Heart left ventricle (tissue), 16 donors: ENCODE measurements around the gene SHMT2. TPM values are rescaled to one million over a fixed set of nuclear protein-coding genes. Genes with fewer than 3 reads are reported as not detected.

Experiments used
- ATAC-seq, 4 donors: fragments of 200-7000 bp; cut with Tn5 transposase; one replicate each; pipeline ENCODE4 v1.9.1; 2020 to 2022; ENCODE audit warnings: moderate library complexity in 4 of 4, mild to moderate bottlenecking in 3 of 4, moderate number of reproducible peaks in 1 of 4
- DNase-seq, 5 donors: peaks; one replicate each; pipeline ENCODE4 v3.0.0-alpha.2; 2020
- H3K27ac ChIP-seq, 12 donors: fragments of 200-600 bp; sonication (generic) in 4 of 12; one replicate each; pipeline versions ENCODE4 v1.5.0 to v1.8.0; 2016 to 2022; ENCODE audit warnings: mild to moderate bottlenecking in 2 of 12
- H3K27me3 ChIP-seq, 9 donors: fragments of 200-600 bp; sonication (generic) in 2 of 9; one replicate each; pipeline versions ENCODE4 v1.5.1 to v1.8.0; 2016 to 2022; ENCODE audit warnings: mild to moderate bottlenecking in 3 of 9
- H3K36me3 ChIP-seq, 9 donors: fragments of 200-600 bp; sonication (generic) in 2 of 9; one replicate each; pipeline versions ENCODE4 v1.5.0 to v1.8.0; 2018 to 2022; ENCODE audit warnings: mild to moderate bottlenecking in 2 of 9
- H3K4me1 ChIP-seq, 12 donors: fragments of 200-600 bp; sonication (generic) in 4 of 12; one replicate each; pipeline versions ENCODE4 v1.5.0 to v1.8.0; 2016 to 2022; ENCODE audit warnings: mild to moderate bottlenecking in 3 of 12
- H3K4me3 ChIP-seq, 12 donors: fragments of 200-600 bp; sonication (generic) in 4 of 12; one replicate each; pipeline versions ENCODE4 v1.5.0 to v1.8.0; 2017 to 2022; ENCODE audit warnings: mild to moderate bottlenecking in 9 of 12, moderate library complexity in 4 of 12
- H3K9me3 ChIP-seq, 12 donors: fragments of 200-600 bp; sonication (generic) in 4 of 12; one replicate each; pipeline versions ENCODE4 v1.5.0 to v1.8.0; 2016 to 2022; ENCODE audit warnings: mild to moderate bottlenecking in 1 of 12
- POLR2A ChIP-seq, 2 donors: fragments of 450-650 bp; IDR thresholded peaks; one replicate each; pipeline ENCODE4 v1.6.1; 2017; ENCODE audit warnings: antibody characterized with exemption in 2 of 2, mild to moderate bottlenecking in 2 of 2, moderate library complexity in 2 of 2
- WGBS, 4 donors: extraction: QIAGEN DNeasy Blood & Tissue Kit in 2 of 4; methylation state at CpG; one replicate each; pipeline versions ENCODE4 v1.1.5 to v1.1.7; 2013 to 2018; 5-methylcytosine and 5-hydroxymethylcytosine counted together
- intact Hi-C, 10 donors: fragments of 100-400 bp; cut with DNase I; formaldehyde crosslinking; loops; one replicate each; pipeline versions ENCODE4 v1.11.1 to v1.14.2; 2022
- long read RNA-seq, 3 donors: library from polyadenylated mRNA; unstranded; transcript quantifications; one replicate each; pipeline ENCODE4 v2.0.0, GENCODE V29; 2020 to 2021
- polyA plus RNA-seq, 2 donors: library from polyadenylated mRNA; stranded (reverse); fragments of 200-250 nt; gene quantifications; one replicate each; pipeline ENCODE4 v1.2.3, GENCODE V29; 2013
- total RNA-seq, 9 donors: library from RNA; depleted of rRNA in 2 of 9; stranded (reverse); fragments of >200 nt in 2 of 9; fragmentation: NEBNext Ultra II Directional in 3 of 9; extraction: Animal tissue kit (Norgen Biotek cat#: 25700) in 3 of 9; gene quantifications; one replicate each; pipeline versions ENCODE4 v1.1.0 to v1.2.4, GENCODE V29; 2016 to 2023
- TF ChIP-seq, protein P1 (sequence below), 12 donors: fragments of 200-600 bp; sonication (generic) in 4 of 12; IDR thresholded peaks; one replicate each; pipeline versions ENCODE4 v1.5.0 to v1.8.0; 2018 to 2022; ENCODE audit warnings: antibody characterized with exemption in 12 of 12, mild to moderate bottlenecking in 5 of 12
- donor health status: ischemic (EF 13 %, LVEDD 7.1; RV severe dilation, severe dysfunction).
- donor health status: healthy with polysubstance abuse.
- donor health status: DM: no; HTN: yes; CAD: no.
- donor health status: DM: no; HTN: no; CAD: no.
- donor health status: ischemic (EF 25% LVEDD 6.9; RV normal size, moderate dysfunction).
- donor health status: ischemic (EF 25% LVEDD 5.7; RV mildly dilated, moderate dysfunction).
- donor health status: healthy.
- donor health status: DM: yes; HTN: yes; CAD: no.
- donor health status: ischemic (EF 35%, LVEDD 5.7; RV mildly dilated, moderate dysfunction).
- donor health status: nonischemic (EF 11% LVEDD 7.7; RV severe dilation, severe dysfunction).
- donor health status: DM: yes; HTN: yes; CAD: no.
- donor health status: PGD.
- donor health status: ischemic (EF 29% LVEDD 5.4; RV normal size, mild dysfunction).
- donor health status: nonischemic (EF 23%, LVEDD 6.1; RV moderate dilation, normal function).

SHMT2 gene
- total RNA-seq (10 to 100 TPM; 26.2 to 46.7 (median 35.5) TPM), polyA plus RNA-seq (10 to 100 TPM; 15.9 to 76.5 TPM)
- long read RNA-seq, donor 1, transcript SHMT2-201 (12 exons, 2,537 nt): major isoform, 29 of 41 reads
- long read RNA-seq, donor 1, partial matches to known transcripts: 7 of 41 reads
- long read RNA-seq, donor 1, other reads (novel, unspliced or antisense): 4 of 41 reads
- long read RNA-seq, donor 2, transcript SHMT2-201 (12 exons, 2,537 nt): major isoform, 192 of 245 reads
- long read RNA-seq, donor 2, partial matches to known transcripts: 28 of 245 reads
- long read RNA-seq, donor 2, other reads (novel, unspliced or antisense): 16 of 245 reads
- long read RNA-seq, donor 3, transcript SHMT2-201 (12 exons, 2,537 nt): major isoform, 34 of 46 reads
- long read RNA-seq, donor 3, partial matches to known transcripts: 7 of 46 reads
- long read RNA-seq, donor 3, other reads (novel, unspliced or antisense): 3 of 46 reads

DNA sequence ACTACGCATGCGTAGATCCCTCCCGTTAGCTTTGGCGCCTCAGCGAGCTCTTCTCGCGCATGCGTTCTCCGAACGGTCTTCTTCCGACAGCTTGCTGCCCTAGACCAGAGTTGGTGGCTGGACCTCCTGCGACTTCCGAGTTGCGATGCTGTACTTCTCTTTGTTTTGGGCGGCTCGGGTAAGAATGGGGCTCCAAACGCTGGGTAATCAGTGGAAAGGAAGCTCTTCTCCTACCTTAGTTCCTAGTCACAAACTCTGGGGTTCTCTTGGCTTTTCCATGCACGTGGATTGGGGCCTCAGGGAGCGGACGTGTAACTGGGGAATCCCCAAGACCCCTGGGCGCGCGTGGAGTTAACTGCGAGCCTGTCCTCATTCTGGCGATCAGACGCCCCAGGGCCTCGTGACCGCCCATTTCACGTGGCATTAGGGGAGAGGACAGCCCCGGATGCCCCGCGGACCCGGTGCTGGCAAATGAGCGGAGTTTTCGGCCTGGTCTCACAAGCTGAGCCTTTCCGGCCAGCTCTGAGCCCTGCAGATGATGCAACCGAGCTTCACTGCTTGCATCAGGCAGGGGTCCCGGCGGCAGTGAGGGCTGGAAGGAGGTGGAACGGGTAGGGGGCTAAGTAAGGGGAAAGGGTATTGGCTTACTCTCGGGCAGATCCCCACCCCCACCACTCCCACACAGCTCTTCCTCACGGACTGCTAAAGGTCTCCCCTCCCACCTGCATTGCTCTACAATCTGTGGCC is at the start of gene SHMT2:
Gene SHMT2 (plus strand): TSS at position 78 of the 747 bp plus-strand sequence. CDS start 68 bp downstream, at position 146.
- ATAC-seq (peak; percentile 68 to 90 (median 70)), DNase-seq (peak; percentile 94 to 97 (median 97))
- peak within 1 kb of the TSS in 11 of 12 donors; percentile 25 to 89 (median 74) for H3K27ac ChIP-seq
- H3K36me3 ChIP-seq: peaks cover 0 to 40% (median 29%) of the 10 kb centered on the region in 9 donors
- WGBS, 4 donors: 0 to 1% (median 0%) methylated on average over 23 to 42 of the region's 42 CpGs
- H3K9me3 ChIP-seq: no peaks in the 10 kb centered on the region
- peaks cover 10 to 28% (median 25%) of the 10 kb centered on the region in 9 donors for H3K27me3 ChIP-seq
- peak in 1 of 2 donors; percentile 29 for TF ChIP-seq POLR2A (IDR thresholded peaks at IDR 0.05)
- TF ChIP-seq, protein P1, sequence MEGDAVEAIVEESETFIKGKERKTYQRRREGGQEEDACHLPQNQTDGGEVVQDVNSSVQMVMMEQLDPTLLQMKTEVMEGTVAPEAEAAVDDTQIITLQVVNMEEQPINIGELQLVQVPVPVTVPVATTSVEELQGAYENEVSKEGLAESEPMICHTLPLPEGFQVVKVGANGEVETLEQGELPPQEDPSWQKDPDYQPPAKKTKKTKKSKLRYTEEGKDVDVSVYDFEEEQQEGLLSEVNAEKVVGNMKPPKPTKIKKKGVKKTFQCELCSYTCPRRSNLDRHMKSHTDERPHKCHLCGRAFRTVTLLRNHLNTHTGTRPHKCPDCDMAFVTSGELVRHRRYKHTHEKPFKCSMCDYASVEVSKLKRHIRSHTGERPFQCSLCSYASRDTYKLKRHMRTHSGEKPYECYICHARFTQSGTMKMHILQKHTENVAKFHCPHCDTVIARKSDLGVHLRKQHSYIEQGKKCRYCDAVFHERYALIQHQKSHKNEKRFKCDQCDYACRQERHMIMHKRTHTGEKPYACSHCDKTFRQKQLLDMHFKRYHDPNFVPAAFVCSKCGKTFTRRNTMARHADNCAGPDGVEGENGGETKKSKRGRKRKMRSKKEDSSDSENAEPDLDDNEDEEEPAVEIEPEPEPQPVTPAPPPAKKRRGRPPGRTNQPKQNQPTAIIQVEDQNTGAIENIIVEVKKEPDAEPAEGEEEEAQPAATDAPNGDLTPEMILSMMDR (IDR thresholded peaks at IDR 0.05): peak in 1 of 12 donors; percentile 5
- peak within 1 kb of the TSS; percentile 43 to 82 (median 64) for H3K4me3 ChIP-seq
- intact Hi-C loops: loop anchor here in 1 of 10 donors (2.0 kb wide), 1 partner anchor 15 kb away; no protein-coding TSS in a partner anchor
- peaks cover 0 to 72% (median 21%) of the 10 kb centered on the region in 12 donors for H3K4me1 ChIP-seq

DNA sequence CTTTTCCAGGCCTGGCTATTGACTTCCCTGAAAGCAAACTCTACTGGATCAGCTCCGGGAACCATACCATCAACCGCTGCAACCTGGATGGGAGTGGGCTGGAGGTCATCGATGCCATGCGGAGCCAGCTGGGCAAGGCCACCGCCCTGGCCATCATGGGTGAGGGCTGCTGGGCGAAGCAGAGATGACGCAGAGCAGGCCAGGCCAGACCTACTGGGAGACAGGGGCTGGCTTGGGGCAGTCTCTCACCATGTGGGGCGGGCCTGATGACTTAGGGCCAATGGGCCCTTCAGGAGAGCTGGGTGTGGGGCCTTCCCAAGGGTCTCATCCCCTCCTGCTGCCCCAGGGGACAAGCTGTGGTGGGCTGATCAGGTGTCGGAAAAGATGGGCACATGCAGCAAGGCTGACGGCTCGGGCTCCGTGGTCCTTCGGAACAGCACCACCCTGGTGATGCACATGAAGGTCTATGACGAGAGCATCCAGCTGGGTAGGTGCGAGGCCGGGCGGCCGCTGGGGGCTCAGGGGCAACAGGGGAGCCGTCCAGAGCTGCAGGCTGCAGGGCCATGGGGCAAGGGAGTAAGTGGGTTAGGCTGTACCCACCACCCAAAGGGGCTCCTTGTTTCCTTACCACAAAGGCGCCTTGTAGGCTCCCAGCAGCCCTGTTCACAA is 49.1 kb upstream of the SHMT2 start:
- no peak overlapping the region for H3K4me3 ChIP-seq
- peaks cover 0 to 99% (median 84%) of the 10 kb centered on the region in 9 donors for H3K36me3 ChIP-seq
- peaks cover 0 to 4% (median 0%) of the 10 kb centered on the region in 12 donors for H3K4me1 ChIP-seq
- TF ChIP-seq, protein P1 (IDR thresholded peaks at IDR 0.05): no peak
- no peak for TF ChIP-seq POLR2A (IDR thresholded peaks at IDR 0.05)
- H3K27me3 ChIP-seq: no peaks in the 10 kb centered on the region
- no peaks in the 10 kb centered on the region for H3K9me3 ChIP-seq
- 92 to 96% (median 94%) methylated on average over 8 to 20 of the region's 20 CpGs for WGBS, 4 donors
- no peak for DNase-seq
- H3K27ac ChIP-seq: no peak overlapping the region
- intact Hi-C loops: loop anchor here in 4 of 10 donors (2.0 to 10.0 kb wide), 4 partner anchors 54 to 116 kb away; no protein-coding TSS in a partner anchor
- no peak for ATAC-seq

DNA sequence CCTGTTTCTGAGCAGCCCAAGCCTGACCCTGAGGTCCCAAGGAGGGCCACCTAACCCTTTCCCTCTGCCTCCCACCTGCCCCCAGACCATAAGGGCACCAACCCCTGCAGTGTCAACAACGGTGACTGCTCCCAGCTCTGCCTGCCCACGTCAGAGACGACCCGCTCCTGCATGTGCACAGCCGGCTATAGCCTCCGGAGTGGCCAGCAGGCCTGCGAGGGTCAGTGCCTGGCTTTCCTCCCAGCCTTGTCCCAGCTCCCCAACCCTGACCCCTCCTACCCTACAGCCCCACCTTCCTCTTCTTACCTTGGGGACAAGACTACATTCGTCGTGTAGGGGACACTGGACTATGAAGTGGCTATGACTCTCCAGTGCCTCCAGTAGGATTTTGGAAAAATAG is 48.4 kb upstream of the SHMT2 start:
- intact Hi-C loops: loop anchor here in 4 of 10 donors (2.0 to 10.0 kb wide), 4 partner anchors 54 to 116 kb away; no protein-coding TSS in a partner anchor
- ATAC-seq: no peak
- WGBS, 4 donors: 76 to 83% (median 80%) methylated on average over 8 to 9 of the region's 9 CpGs

More for the DNA sequence above, 48.4 kb upstream of the SHMT2 start:
- H3K27ac ChIP-seq: no peak overlapping the region
- H3K9me3 ChIP-seq: no peaks in the 10 kb centered on the region
- H3K4me3 ChIP-seq: no peak overlapping the region
- peaks cover 0 to 99% (median 86%) of the 10 kb centered on the region in 9 donors for H3K36me3 ChIP-seq
- no peaks in the 10 kb centered on the region for H3K27me3 ChIP-seq
- DNase-seq: peak in 1 of 5 donors; percentile 56
- H3K4me1 ChIP-seq: no peaks in the 10 kb centered on the region
- TF ChIP-seq POLR2A (IDR thresholded peaks at IDR 0.05): no peak
- TF ChIP-seq, protein P1 (IDR thresholded peaks at IDR 0.05): no peak
